NOMO-1 treated with DMSO at 0.1 percent for 48 hours (cell line): Measurements from ENCODE around the gene GHRHR.

Source experiments
- DNase-seq: peaks from one replicate; lab custom pipeline; 2025; ENCODE audit not compliant: unreplicated experiment; lab: John Stamatoyannopoulos, UW

GHRHR gene

DNA sequence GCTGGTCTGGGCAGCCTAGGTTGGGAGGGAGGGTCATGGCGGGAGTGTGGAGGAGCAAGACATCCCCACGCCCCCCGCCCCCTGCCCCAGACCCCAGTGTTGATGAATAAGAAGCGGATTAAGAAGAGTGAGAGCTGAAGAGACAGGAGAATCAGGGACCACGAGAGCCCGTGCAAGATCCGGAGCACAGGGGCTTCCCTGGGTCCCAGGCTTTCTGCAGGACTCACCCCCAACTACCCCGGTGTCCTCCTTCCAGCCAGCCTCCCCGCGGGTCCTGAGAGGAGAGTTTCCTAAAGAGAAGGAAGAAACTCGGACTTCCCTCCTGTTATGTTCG is 20.1 kb downstream of the GHRHR start:
- no peak for DNase-seq

DNA sequence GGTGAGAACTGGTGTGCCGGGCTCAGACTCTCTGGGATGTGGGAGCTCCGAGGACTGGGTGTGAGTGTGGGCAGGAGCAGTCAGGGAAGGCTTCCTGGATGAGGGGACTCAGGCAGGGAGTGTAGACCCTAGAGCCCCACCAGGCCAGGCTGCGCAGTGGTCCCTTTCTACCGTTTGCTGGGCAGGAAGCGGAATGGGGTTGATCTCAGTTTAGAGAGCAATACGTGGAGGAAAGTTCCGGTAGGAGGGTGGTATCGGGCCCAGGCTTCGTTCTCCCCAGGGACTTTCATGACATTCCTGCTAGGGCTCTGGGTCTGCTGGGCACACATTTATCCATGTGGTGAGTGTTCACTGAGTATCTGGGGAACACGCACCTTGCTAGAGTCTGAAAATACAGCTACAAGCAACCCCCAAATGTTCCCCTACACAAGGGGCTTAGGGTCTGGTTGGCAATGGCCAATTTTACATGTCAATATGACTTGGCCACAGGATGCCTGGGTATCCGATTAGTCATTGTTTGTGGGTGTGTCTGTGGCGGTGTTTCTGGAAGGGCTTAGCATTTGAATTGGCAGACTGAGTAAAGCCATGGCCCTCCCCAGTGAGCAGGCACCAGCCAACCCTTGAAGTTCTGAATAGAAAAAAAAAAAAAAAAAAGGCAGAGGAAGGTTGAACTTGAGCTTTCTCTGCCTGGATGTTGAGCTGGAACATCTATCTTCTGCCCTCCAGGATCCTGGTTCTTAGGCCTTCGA is 20.8 kb downstream of the GHRHR start:
- DNase-seq: no peak

DNA sequence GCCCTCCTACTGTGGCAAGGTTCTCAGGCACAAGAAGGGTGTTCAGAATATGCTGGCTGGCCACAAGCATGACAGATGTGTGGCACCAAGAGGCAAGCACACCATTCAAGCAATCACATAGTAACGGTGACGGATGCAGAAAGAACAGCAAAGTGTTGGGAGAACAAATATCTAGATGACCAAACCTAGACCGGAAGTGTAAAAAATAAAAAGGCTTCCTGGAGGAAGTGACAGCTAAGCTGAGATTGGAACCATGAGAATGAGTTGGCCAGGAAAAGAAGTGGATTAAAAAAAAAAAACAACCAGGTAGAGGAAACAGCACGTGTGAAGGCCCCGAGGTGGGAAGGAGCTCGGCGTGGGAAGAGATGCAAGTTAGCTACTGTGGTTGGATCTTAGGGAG is 22.0 kb downstream of the GHRHR start:
- DNase-seq: no peak

DNA sequence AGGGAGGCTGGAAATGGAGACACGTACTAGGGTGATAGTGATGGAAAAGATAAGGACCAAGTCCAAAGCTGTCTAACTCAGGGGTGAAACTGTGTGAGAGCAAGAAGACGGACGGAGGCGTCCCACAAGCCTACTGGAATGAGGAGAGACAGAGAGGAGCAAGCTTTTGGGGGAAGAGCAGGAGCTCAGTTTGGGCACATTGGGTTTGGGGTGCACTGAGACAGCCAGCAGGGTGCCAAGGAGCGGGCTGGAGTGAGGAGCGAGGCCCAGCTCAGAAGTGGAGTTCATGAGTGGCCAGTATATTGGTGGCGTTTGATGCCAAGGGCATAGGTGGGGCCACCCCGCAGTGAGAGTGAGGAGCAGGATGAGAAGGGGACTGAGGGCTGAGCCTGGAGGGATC is 22.6 kb downstream of the GHRHR start:
- no peak for DNase-seq

DNA sequence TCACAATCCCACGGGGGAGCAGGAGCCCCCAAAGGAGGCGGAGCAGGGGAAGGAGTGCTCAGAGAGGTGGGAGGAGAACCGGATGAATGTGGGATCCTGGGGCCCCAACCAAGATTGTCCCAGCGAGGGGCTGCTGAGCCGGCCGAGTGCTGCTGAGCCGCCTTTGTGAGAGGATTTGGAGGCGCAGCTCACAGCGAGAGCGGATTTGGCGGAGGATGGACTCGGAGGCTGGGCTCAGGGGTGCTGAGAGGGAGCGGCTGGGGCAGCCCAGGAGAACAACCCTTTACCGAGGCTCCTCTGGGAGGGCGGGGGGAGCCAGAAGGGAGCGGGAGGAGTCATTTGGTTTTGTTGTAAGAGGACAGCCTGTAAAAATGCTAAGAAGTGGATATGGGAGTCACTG is 23.0 kb downstream of the GHRHR start:
- DNase-seq: no peak

DNA sequence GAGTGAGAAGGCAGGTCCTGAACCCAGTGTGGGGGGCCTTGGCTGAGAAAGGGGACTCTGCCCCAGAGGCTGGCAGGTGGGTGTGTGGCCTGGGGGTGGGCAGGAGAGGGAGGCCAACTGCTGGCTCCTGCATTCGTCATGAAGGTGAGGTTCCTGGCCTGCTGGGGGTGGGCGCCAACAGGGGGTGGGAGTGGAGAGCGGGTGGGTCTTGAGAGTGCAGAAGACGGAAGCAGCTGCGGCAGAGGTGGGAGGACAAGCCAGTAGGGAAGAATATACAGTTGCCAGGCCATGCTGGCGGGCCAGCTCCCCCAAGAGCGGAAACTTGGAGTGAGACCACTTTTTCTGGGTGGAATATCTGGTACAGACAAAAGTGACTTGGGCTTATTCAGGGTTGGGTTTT is 23.4 kb downstream of the GHRHR start:
- DNase-seq: no peak

DNA sequence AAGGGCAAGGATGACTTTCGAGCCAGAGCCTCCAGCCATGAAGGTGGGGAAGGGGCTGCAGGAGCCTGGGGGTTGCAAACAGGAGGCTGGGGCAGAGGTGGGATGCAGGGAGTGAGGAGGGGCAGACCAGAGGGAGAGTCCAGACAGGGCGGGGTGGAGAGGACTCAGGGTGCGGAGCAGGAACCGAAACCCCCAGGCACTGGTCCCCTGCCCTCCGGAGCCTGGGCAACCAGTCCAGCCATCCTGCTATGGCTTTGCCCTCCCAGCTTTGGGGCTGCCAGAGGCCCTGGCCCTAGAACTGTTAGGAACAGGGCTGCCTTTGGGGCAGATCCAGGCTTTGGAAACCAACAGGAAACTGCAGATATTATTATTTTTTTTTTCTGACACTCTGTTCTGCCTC is 24.2 kb downstream of the GHRHR start:
- no peak for DNase-seq

DNA sequence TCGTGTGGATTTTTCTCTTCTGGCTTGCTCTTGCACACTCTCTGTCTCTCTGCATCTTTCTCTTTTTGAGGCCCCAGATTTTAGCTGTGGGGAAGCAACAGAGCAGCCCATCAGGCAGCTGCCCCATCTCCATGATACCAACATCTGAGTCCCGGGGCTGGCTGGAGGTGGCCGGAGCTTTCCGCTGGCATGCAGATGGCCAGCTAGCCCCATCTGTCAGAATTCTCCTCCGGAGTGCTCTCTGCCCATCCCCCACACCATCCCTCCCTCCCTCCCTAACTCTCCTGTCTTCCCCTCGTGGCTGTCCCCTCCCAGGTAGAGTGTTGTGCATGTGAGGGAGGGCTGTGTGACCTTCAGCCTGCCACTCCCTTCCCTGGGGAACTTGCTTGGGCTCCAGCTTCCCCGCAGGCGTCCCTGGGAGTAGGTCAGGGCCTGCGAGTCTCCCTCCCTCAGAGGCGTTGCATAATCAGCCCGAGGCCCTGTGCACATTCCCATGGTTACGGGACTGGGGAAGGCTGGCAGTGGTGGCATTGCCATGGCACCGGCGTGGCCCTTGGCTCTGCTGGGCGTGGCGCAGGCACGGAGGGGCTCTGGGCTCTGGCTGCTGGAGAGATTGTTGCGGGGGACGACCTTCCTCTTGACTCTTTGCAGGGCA is 24.7 kb downstream of the GHRHR start:
- no peak for DNase-seq

DNA sequence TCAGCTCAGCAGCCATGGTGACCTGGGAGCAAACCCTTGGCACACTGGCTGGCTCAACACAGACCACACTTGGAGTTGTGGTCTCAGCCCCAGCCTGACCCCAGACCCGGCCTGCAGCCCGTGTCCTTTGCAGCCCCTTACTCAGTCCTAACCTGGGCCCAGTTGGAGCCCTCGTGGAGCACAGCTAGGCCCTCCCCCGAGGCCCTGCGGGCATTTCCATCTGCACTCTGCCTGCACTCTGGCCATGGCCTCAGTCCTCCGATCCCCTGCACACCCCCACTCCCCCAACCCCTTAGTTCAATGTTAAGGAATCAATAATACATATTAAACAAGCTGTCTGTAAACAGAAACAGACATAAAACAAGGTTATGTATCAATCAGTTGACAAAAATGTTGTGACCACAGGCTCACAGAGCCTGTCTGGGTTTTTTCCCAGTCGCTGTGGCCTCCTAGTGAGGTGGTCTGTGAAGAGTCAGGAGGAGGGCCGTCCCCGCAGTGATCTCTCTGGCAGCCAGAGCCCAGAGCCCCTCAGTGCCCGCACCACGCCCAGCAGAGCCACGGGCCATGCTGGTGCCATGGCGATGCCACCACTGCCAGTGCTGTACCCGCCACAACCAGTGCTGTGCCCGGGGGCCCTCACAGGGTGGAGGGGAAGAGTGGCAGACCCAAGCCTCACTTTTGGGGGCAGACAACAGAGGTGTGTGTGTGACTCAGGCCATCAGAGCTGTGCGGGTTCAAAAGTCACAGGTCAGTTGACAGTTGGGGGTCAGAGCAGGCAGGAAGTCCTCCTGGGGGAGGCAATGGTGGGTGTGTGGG is 25.5 kb downstream of the GHRHR start:
- DNase-seq: no peak

DNA sequence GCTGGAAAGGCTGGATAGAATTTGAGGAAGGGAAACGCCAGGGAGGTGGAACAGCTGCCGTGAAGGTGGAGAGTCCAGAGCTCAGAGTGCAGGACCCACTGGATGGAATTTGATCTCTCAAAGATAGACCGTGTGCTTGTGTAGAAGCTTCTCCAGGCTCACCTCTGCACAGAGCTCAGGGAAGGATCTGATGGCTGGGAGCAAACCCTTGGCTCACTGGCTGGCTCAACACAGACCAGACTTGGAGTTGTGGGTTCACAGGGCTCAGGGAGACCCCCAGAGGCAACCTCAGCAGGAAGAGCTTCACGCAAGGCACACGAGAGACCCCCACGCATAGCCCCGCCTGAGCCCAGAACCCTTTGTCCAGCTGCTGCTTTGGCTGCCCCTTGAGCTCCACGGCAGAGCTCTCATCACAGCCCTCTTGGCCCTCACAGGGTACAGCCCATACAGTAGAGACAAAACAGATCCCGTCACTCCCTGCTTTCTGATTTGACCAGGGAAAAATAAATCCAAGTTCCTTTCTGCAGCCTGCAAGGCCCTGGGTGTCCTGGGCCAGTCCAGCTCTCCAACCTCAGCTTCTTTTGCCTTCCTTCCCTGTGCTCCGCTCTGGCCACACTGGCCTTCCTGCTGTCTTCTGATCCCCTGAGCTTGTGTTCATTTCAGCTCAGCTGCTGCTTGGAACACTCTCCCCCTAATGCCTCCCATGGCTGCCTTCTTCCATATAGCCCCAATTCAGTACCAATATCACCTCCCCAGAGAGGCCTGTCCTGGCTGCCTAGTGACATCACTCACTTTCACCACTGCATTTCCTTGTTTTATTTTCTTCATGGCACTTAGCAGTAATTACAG is 26.3 kb downstream of the GHRHR start:
- no peak for DNase-seq

DNA sequence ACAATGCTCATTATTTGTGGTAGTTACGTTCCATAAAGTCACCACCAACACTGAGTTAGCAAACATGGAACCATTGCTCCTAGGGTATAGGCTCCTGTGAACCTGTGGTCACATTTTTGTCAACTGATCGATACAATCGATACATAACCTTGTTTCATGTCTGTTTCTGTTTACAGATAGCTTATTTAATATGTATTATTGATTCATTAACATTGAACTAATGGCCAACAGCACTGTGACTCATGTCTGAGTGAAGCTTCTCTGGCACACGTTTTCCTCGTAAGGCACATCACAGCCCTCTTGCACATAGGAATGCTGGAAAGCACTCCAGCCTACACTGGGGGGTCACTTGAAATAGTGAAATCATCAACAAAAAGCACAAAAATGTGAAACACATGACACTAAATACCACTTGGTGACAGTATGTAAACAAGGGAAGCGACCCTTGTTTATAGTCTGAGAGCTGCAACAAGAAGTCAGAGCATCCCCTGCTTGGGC is 27.0 kb downstream of the GHRHR start:
- no peak for DNase-seq

DNA sequence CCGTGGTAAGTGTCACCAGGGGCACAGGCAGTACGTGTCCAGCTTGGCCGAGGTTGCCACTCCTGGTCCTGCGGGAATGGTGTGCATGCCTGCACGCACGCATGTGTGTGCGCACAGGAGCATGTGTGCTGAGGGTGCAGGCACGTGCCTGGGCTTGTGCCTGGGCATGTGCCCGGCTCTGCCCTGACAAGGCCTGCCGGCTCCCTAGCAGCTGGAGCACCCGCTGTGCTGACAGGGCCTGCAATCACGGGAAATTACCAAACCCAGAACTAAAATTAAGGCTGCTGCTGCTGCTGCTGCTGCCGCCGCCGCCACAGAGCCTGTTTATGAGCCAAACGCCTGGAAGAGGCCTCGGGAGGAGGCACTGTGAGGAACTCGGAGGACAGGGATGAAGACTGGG is 28.7 kb downstream of the GHRHR start:
- DNase-seq: no peak

DNA sequence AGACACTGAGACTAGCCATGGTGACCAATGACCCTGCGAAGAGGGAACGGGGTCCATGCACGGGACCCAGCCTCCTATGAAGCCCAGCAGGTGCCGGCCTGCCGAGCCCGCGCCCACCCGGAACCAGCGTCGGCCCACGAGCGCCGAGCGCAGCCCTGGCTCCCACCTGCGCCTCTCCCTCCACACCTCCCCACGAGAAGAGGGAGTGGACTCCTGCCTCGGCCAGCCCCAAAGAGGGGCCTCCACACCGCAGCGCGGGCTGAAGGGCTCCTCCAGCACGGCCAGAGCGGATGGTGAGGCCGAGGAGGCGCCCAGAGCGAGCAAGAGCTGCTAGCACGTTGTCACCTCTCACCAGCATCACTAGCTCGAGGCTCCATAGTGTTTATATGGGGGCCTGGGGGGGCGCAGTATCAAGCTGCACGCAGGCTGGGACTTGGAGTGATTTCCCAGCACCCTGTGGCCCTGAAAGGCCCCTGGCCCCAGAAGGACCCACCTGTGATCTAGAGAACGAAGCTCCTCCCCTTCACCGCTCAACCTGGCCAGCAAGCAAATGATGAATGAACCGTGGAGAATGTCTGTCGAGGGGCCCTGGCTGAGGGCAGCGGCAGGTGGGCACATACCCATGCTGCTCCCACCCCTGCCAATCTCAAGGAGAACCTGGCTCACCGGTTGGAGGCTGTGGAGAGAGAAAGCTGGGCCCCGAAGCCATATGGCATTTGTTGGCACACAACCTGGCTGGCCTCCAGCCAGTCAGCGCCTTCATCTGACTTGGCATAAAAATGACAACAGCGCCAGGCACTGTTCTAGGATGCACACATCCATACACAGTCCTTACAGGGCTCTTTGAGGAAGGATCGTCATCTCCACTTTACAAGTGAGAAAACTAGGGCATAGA is 30.7 kb downstream of the GHRHR start:
- no peak for DNase-seq

DNA sequence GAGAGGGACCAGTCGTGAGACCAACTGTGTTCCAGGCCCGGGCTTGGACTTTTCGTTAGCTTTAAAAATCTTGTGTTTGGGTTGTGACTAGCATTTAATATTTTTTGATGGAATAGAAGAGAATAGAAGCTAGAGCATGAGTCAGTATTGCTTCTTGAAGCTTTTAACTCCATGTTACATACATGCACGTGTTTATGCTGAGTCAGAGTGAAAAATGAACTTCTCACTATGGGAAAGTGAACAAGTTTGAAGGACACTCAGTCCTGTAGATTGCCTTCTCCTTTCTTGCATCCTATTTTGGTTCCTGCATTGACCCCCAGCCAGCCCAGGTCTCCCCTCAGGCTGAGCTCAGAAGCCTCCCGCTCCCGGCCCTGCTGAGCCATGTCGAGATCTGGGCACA is 31.8 kb downstream of the GHRHR start:
- no peak for DNase-seq

DNA sequence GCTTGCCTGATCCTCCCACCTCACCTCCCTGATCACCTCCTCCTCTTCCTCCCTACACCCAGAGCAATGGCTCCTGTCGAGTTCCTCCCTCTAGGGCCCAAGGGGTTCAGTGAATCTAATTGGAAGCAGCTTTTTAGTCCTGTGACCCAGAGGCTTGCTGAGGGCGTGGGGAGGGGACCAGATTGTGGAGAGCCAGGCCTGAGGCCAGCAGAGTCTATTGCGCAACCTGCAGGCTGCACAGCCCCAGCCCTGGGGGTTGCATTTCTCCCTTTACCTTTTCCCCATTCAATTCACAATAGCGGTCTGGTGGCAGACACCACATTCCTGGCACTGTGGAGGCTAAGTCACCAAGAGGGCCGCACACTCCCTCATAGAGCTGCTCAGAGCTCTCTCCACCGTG is 32.5 kb downstream of the GHRHR start:
- no peak for DNase-seq

DNA sequence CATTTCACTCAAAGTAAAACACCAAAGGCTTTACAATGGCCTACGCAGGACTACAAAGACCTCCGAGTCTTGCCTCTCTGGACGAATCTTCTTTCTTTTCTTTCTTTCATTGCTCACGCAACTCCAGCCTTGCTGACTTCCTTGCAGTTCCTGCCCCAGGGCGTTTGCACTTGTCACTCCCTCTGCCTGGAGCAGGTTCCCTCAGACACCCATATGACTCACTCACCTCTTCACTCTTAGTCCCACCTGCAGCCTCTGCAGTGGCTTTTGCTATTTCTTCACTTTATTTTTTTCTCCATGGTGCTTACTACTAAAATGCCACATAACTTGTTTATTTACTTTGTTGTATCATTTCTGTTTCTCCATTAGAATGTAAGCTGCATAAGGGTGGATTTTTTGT is 33.1 kb downstream of the GHRHR start:
- DNase-seq: no peak

DNA sequence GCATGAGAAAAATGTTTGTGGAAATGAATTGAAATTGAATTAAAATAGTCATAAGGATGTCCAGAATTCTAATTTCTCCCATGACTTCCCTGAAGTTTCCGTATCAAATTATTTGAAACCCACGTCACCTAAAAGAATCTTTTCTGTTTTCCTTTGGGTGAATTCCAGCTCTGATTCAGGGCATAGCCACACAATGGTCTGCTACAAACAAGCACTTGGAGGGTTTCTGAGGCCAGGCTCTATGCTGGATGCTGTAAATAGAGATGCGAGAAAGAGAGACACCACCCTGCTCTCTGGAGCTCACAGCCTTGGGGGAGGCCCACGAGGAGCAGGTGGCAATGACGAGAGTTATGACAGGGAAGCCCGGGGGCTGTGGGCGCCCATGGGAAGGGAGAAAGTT is 33.6 kb downstream of the GHRHR start:
- no peak for DNase-seq

DNA sequence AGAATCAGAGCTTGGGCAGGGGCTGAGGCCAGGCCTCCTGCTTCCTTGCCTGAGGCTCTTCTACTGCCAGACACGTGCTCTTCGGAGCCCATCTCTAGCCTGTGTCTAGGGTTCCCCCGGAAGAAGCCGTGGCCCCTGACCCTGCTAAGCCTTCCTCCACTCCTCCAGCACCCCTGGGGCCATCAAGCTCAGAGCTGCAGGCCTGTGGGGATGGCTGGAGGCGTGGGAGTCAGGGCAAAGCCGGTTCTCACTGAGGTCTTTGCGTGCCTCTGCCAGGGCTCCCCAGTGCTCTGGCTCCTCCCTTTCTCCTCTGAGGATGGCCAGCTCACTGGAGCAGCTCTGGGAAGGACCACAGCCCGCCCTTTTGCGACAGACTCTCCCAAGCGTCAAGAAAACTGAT is 34.4 kb downstream of the GHRHR start:
- DNase-seq: no peak

DNA sequence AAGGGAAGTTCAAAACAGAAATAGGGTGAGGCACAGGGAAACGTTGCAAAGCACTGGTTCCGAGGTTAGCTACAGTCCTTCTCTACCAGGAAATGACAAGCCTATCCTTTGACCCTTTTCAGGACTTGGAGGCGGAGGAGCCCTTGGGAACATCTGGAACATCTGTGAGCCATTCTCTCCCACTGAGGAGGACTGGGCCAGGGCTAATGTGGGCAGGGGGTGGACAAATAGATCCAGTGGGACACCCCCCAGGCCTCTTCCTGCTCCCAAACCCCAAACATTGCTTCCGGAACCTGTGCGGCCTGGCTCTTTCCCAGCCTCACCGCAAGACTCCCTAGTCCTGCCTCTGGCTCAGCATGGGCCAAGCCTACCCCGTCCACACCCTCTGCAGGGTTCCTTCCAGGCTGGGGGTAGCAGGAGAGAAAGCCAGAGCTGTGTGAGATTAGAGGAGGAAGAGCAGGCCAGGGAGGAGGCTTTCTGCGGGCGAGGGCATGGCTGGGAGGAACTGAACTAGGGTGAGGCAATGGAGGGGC is 36.5 kb downstream of the GHRHR start:
- DNase-seq: peak; percentile 38

DNA sequence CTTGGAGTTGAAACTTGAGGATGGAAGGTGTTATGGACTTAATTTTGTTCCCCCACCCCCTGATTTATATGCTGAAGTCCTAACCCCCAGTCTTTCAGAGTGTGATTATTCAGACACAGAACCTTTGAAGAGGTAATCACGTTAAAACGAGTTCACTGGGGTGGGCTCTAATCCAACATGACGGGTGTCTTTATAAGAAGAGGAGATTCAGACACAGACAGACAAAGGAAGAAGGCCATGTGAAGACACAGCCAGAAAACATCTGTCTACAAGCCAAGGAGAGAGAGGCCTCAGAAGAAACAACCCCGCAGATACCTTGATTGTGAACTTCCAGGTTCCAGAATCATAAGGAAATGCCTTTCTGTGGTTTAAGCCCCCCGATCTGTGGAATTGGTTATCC is 37.0 kb downstream of the GHRHR start:
- DNase-seq: no peak
